GM12873 (cell line): Measurements from ENCODE around the gene TPPP.

Source experiments
- TF ChIP-seq, protein P1 (sequence below): IDR thresholded peaks from 2 replicates; pipeline ENCODE4 v1.5.1; 2012; ENCODE audit warnings: low read depth, mild to moderate bottlenecking, moderate library complexity, low read length, control low read depth; ENCODE audit not compliant: insufficient read depth; ENCODE audit errors: missing control alignments

The TPPP gene

DNA sequence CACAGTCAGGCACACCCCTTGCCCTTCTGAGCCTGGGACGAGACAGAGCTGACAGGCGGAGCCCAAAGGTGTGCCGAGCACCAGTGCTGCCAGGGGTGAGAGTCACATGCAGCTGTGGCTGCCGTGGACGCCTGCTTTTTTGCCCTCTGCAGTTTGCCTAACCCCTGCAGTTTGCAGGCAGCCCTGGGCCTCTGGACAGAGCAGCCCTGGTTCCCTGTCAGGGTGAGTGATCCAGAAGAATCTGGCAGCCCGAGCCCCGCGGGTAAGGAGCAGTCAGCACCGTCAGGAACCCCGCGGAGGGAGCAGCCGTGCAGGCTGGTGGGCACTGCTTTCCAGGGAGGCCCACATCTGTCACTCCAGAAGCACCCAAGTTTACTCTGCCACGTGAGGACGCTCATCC is 50.7 kb downstream of the TPPP start:
- TF ChIP-seq, protein P1, sequence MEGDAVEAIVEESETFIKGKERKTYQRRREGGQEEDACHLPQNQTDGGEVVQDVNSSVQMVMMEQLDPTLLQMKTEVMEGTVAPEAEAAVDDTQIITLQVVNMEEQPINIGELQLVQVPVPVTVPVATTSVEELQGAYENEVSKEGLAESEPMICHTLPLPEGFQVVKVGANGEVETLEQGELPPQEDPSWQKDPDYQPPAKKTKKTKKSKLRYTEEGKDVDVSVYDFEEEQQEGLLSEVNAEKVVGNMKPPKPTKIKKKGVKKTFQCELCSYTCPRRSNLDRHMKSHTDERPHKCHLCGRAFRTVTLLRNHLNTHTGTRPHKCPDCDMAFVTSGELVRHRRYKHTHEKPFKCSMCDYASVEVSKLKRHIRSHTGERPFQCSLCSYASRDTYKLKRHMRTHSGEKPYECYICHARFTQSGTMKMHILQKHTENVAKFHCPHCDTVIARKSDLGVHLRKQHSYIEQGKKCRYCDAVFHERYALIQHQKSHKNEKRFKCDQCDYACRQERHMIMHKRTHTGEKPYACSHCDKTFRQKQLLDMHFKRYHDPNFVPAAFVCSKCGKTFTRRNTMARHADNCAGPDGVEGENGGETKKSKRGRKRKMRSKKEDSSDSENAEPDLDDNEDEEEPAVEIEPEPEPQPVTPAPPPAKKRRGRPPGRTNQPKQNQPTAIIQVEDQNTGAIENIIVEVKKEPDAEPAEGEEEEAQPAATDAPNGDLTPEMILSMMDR: no peak

DNA sequence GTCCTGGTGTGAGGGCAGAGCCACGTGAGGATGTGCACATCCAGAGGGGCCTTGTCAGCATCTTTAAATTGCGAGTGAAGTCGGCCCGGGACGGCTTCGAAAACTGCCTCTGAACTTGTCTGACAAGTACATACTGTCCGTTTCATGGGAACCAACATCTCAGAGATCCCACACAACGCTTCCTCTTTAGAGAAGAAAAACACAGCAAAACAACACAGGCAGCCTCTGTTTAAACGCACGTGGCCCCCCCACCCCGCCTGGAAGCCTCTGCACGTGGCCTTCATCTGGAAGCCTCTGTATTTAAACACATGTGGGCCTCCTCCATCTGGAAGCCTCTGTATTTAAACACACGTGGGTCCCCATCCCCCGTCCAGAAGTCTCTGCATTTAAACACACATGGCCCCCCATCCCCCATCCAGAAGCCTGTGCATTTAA is 51.8 kb downstream of the TPPP start:
- TF ChIP-seq, protein P1: no peak

- TF ChIP-seq, protein P1: no peak
Observed at GRCh38 chr5:640461-641330, 52.5 kb downstream of the TPPP start.

DNA sequence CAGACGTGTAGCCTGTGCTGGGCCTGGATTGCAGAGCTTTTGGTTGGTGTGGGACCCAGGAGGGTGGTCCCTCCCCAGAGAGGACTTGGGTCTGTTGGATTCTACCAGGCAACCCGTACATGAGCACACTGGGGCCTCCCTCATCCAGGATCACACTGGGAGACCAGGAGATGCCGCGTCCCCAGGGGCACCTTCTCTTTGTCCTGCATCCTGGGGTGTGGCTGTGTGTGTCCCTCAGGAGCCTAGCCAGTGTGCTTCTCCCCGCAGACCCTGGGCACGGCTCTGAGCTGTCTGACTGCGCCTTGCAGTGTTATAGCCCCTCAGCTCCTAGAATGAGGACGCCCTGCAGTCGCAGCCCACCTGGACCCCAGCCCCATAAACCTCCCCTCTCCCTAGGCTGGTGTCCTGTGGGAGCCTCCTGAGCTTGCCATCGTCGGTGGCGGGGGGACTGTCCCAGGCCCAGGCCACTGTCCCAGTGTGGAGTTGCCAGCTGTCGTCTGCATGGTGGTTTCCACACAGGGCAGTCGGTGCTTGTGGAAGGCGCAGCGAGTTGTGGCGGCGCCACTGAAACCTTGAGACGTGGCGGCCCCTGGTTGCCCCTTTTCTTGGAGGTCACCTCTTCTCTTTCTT is 53.5 kb downstream of the TPPP start:
- TF ChIP-seq, protein P1: no peak

DNA sequence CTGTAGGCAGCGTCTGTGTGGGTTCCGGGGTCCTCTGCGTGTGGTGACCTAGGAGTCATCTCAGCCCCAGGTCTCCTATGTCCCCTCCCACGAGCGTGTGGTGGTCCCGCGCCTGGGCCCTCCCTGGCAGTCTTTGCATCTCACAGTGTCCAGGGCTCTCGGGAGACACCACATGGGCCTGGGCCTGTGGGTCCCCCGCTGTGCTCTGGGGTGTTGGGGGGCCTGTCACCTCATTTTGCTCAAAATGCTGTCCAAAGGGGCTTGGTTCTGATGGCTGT is 54.0 kb downstream of the TPPP start:
- TF ChIP-seq, protein P1: no peak

GRCh38 chr5:638501-639252 is 54.5 kb downstream of the TPPP start:
- TF ChIP-seq, protein P1: no peak

- TF ChIP-seq, protein P1: no peak
Observed at GRCh38 chr5:637581-638450, 55.3 kb downstream of the TPPP start.
